Measurements from ENCODE around the gene CDKN1C. TPM values are rescaled to one million over a fixed set of nuclear protein-coding genes. Genes with fewer than 3 reads are reported as not detected.

Gene CDKN1C
- total RNA-seq, 1 experiment from 2014 or later = not detected

- Histone ChIP-seq H3K4me2 (ENCODE audit: low read depth, low read length, poor library complexity, severe bottlenecking) (no peak overlapping the region), H3K4me1 (ENCODE audit: low read length) (no peaks in the 10 kb centered on the region), H3K27me3 (ENCODE audit: low read length) (no peaks in the 10 kb centered on the region), H3K79me2 (ENCODE audit: low read length) (no peaks in the 10 kb centered on the region), H3K9me2 (replicated peaks; ENCODE audit: insufficient read depth, low read length) (no peaks in the 10 kb centered on the region), H3K36me3 (ENCODE audit: insufficient read depth, low read length) (no peaks in the 10 kb centered on the region), H3K9me3 (ENCODE audit: low read length) (no peaks in the 10 kb centered on the region), H3K9ac (ENCODE audit: low read length) (no peak overlapping the region), H4K20me1 (ENCODE audit: insufficient read depth, low read depth, low read length) (no peaks in the 10 kb centered on the region), H3K4me3 (ENCODE audit: low read length) (no peak overlapping the region), H2AFZ (ENCODE audit: low read length) (no peak overlapping the region), H3K27ac (ENCODE audit: low read length) (no peak overlapping the region)
- no peak for DNase-seq
Measured at GRCh38 chr11:2883979-2884815, 1.4 kb downstream of the CDKN1C start.

DNA sequence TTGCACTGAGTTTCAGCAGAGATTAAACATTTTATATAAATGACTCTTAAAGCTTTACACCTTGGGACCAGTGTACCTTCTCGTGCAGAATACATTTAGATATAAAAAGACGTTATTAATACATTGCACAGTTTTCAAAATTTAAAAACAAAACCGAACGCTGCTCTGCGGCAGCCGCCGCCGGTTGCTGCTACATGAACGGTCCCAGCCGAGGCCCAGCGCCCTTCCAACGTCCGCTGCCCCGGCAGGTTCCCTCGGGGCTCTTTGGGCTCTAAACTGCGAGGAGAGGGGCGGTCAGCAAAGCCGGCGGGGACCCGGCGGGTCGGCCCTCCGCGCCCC is 2.0 kb downstream of the CDKN1C start:
- Histone ChIP-seq H3K9ac (ENCODE audit: low read length) (no peak overlapping the region), H3K4me3 (ENCODE audit: low read length) (no peak overlapping the region), H3K27me3 (ENCODE audit: low read length) (no peaks in the 10 kb centered on the region), H2AFZ (ENCODE audit: low read length) (no peak overlapping the region), H3K9me2 (replicated peaks; ENCODE audit: insufficient read depth, low read length) (no peaks in the 10 kb centered on the region), H3K36me3 (ENCODE audit: insufficient read depth, low read length) (no peaks in the 10 kb centered on the region), H3K4me2 (ENCODE audit: low read depth, low read length, poor library complexity, severe bottlenecking) (no peak overlapping the region), H4K20me1 (ENCODE audit: insufficient read depth, low read depth, low read length) (no peaks in the 10 kb centered on the region), H3K9me3 (ENCODE audit: low read length) (no peaks in the 10 kb centered on the region), H3K27ac (ENCODE audit: low read length) (no peak overlapping the region), H3K4me1 (ENCODE audit: low read length) (no peaks in the 10 kb centered on the region), H3K79me2 (ENCODE audit: low read length) (no peaks in the 10 kb centered on the region)
- no peak for DNase-seq

GRCh38 chr11:2882396-2883110 is 3.0 kb downstream of the CDKN1C start:
- no peaks in the 10 kb centered on the region for H3K36me3 ChIP-seq (ENCODE audit: insufficient read depth, low read length)
- no peaks in the 10 kb centered on the region for H3K4me1 ChIP-seq (ENCODE audit: low read length)
- H2AFZ ChIP-seq (ENCODE audit: low read length) = no peak overlapping the region
- H4K20me1 ChIP-seq (ENCODE audit: insufficient read depth, low read depth, low read length) = no peaks in the 10 kb centered on the region
- DNase-seq = no peak
- no peaks in the 10 kb centered on the region for H3K27me3 ChIP-seq (ENCODE audit: low read length)
- no peak overlapping the region for H3K27ac ChIP-seq (ENCODE audit: low read length)
- no peak overlapping the region for H3K9ac ChIP-seq (ENCODE audit: low read length)
- H3K9me2 ChIP-seq (replicated peaks; ENCODE audit: insufficient read depth, low read length) = no peaks in the 10 kb centered on the region
- H3K9me3 ChIP-seq (ENCODE audit: low read length) = no peaks in the 10 kb centered on the region
- no peak overlapping the region for H3K4me2 ChIP-seq (ENCODE audit: low read depth, low read length, poor library complexity, severe bottlenecking)
- H3K4me3 ChIP-seq (ENCODE audit: low read length) = no peak overlapping the region
- no peaks in the 10 kb centered on the region for H3K79me2 ChIP-seq (ENCODE audit: low read length)

- Histone ChIP-seq H2AFZ (ENCODE audit: low read length) (no peak overlapping the region), H3K4me2 (ENCODE audit: low read depth, low read length, poor library complexity, severe bottlenecking) (no peak overlapping the region), H3K27me3 (ENCODE audit: low read length) (no peaks in the 10 kb centered on the region), H3K4me3 (ENCODE audit: low read length) (no peak overlapping the region), H4K20me1 (ENCODE audit: insufficient read depth, low read depth, low read length) (no peaks in the 10 kb centered on the region), H3K79me2 (ENCODE audit: low read length) (no peaks in the 10 kb centered on the region), H3K9ac (ENCODE audit: low read length) (no peak overlapping the region), H3K9me2 (replicated peaks; ENCODE audit: insufficient read depth, low read length) (no peaks in the 10 kb centered on the region), H3K27ac (ENCODE audit: low read length) (no peak overlapping the region), H3K9me3 (ENCODE audit: low read length) (no peaks in the 10 kb centered on the region), H3K4me1 (ENCODE audit: low read length) (no peaks in the 10 kb centered on the region), H3K36me3 (ENCODE audit: insufficient read depth, low read length) (no peaks in the 10 kb centered on the region)
- no peak for DNase-seq
Measured at GRCh38 chr11:2881981-2882375, 3.6 kb downstream of the CDKN1C start.

DNA sequence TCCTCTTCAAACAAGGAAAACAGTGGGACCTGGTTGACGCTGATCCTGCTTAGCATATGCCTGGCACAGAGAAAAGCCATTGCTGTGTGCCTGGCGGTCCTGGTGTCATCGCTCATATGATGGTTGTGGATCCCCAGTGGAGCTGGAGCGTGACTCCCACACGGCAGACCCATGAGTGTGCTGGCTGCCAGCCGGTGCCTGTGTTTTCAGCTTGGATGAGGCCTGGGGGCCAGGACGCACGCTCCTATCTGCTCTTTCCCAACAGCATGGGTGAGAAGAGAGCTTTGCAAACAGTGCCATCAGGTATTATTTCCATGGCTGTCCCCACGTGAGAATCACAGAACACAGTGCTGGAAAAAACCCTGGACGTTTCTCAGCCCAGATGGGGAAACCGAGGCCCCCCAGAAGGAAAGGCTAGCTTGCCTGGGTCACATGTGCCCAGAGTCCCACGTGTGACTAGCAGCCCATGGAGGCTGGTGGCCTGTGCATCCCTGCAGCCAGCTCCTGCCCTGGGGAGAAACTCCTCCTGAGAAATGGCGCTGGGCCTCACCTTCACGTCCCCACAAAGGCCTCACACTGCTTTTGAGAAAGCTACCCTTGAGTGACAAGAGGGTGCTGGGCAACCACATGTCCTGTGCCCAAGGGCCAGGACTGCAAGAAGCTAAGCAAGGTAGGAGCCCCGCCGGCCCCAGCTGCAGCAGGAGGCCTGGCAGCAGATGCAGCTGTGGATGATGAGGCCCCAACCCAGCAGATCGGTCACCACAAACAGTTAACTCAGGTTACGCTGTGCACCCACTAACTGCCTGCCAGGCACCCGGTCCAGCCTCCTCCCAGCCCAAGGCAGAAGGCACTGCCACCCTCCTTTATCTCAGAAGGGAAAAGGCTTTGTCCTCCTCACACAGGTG is 4.2 kb downstream of the CDKN1C start:
- Histone ChIP-seq H3K9me2 (replicated peaks; ENCODE audit: insufficient read depth, low read length) (no peaks in the 10 kb centered on the region), H2AFZ (ENCODE audit: low read length) (no peak overlapping the region), H4K20me1 (ENCODE audit: insufficient read depth, low read depth, low read length) (no peaks in the 10 kb centered on the region), H3K27me3 (ENCODE audit: low read length) (no peaks in the 10 kb centered on the region), H3K27ac (ENCODE audit: low read length) (no peak overlapping the region), H3K9ac (ENCODE audit: low read length) (no peak overlapping the region), H3K4me2 (ENCODE audit: low read depth, low read length, poor library complexity, severe bottlenecking) (no peak overlapping the region), H3K4me3 (ENCODE audit: low read length) (no peak overlapping the region), H3K4me1 (ENCODE audit: low read length) (no peaks in the 10 kb centered on the region), H3K9me3 (ENCODE audit: low read length) (no peaks in the 10 kb centered on the region), H3K79me2 (ENCODE audit: low read length) (no peaks in the 10 kb centered on the region), H3K36me3 (ENCODE audit: insufficient read depth, low read length) (no peaks in the 10 kb centered on the region)
- no peak for DNase-seq

DNA sequence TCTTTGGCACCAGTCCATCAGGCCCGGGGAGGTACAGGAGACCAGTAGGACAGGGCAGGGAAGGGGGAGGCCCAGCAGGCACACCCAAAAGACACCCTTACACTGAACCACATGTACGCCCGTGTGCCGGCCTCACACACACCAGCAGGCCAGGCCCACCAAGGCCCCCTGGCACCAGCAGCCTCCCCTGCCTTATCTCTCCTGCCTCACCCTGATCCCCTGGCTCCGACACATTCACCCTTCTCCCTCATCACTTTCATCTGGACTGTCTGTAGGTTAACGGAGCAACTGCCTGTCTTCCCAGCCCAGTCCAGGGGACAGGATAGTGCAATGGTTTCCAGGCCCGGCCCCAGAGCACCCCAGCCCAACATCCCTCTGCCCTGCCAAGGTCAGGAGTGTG is 4.9 kb downstream of the CDKN1C start:
- no peaks in the 10 kb centered on the region for H3K79me2 ChIP-seq (ENCODE audit: low read length)
- no peak overlapping the region for H3K9ac ChIP-seq (ENCODE audit: low read length)
- DNase-seq = no peak
- H2AFZ ChIP-seq (ENCODE audit: low read length) = no peak overlapping the region
- no peaks in the 10 kb centered on the region for H3K36me3 ChIP-seq (ENCODE audit: insufficient read depth, low read length)
- no peaks in the 10 kb centered on the region for H3K4me1 ChIP-seq (ENCODE audit: low read length)
- H3K9me3 ChIP-seq (ENCODE audit: low read length) = no peaks in the 10 kb centered on the region
- no peaks in the 10 kb centered on the region for H3K27me3 ChIP-seq (ENCODE audit: low read length)
- H3K4me2 ChIP-seq (ENCODE audit: low read depth, low read length, poor library complexity, severe bottlenecking) = no peak overlapping the region
- no peak overlapping the region for H3K4me3 ChIP-seq (ENCODE audit: low read length)
- H4K20me1 ChIP-seq (ENCODE audit: insufficient read depth, low read depth, low read length) = no peaks in the 10 kb centered on the region
- H3K9me2 ChIP-seq (replicated peaks; ENCODE audit: insufficient read depth, low read length) = no peaks in the 10 kb centered on the region
- no peak overlapping the region for H3K27ac ChIP-seq (ENCODE audit: low read length)

- DNase-seq = no peak
- Histone ChIP-seq H3K27me3 (ENCODE audit: low read length) (no peaks in the 10 kb centered on the region), H3K4me1 (ENCODE audit: low read length) (no peaks in the 10 kb centered on the region)
Measured at GRCh38 chr11:2878782-2879181, 6.8 kb downstream of the CDKN1C start.

GRCh38 chr11:2877474-2877873 is 8.1 kb downstream of the CDKN1C start:
- no peak overlapping the region for H3K27ac ChIP-seq (ENCODE audit: low read length)
- no peaks in the 10 kb centered on the region for H3K4me1 ChIP-seq (ENCODE audit: low read length)
- no peaks in the 10 kb centered on the region for H3K9me3 ChIP-seq (ENCODE audit: low read length)
- H3K9ac ChIP-seq (ENCODE audit: low read length) = no peak overlapping the region
- no peaks in the 10 kb centered on the region for H3K79me2 ChIP-seq (ENCODE audit: low read length)
- H3K36me3 ChIP-seq (ENCODE audit: insufficient read depth, low read length) = no peaks in the 10 kb centered on the region
- H3K27me3 ChIP-seq (ENCODE audit: low read length) = no peaks in the 10 kb centered on the region
- no peak overlapping the region for H3K4me3 ChIP-seq (ENCODE audit: low read length)
- H3K4me2 ChIP-seq (ENCODE audit: low read depth, low read length, poor library complexity, severe bottlenecking) = no peak overlapping the region
- no peak overlapping the region for H2AFZ ChIP-seq (ENCODE audit: low read length)
- no peak for DNase-seq
- no peaks in the 10 kb centered on the region for H4K20me1 ChIP-seq (ENCODE audit: insufficient read depth, low read depth, low read length)
- H3K9me2 ChIP-seq (replicated peaks; ENCODE audit: insufficient read depth, low read length) = no peaks in the 10 kb centered on the region

More at GRCh38 chr11:2878782-2879181, 6.8 kb downstream of the CDKN1C start:
- Histone ChIP-seq H3K79me2 (ENCODE audit: low read length) (no peaks in the 10 kb centered on the region), H3K36me3 (ENCODE audit: insufficient read depth, low read length) (no peaks in the 10 kb centered on the region), H3K9ac (ENCODE audit: low read length) (no peak overlapping the region), H3K4me3 (ENCODE audit: low read length) (no peak overlapping the region), H3K27ac (ENCODE audit: low read length) (no peak overlapping the region), H3K9me3 (ENCODE audit: low read length) (no peaks in the 10 kb centered on the region), H3K4me2 (ENCODE audit: low read depth, low read length, poor library complexity, severe bottlenecking) (no peak overlapping the region), H3K9me2 (replicated peaks; ENCODE audit: insufficient read depth, low read length) (no peaks in the 10 kb centered on the region), H2AFZ (ENCODE audit: low read length) (no peak overlapping the region), H4K20me1 (ENCODE audit: insufficient read depth, low read depth, low read length) (no peaks in the 10 kb centered on the region)

Data from Karpas-422 (cell line).